Esophagus muscularis mucosa (tissue), 3 donors: Measurements from ENCODE around the gene DMD.

Source experiments
- POLR2A ChIP-seq: fragments of 450-650 bp; IDR thresholded peaks from one replicate; pipeline ENCODE4 v1.6.1; 2017; ENCODE audit warnings: antibody characterized with exemption, moderate library complexity, mild to moderate bottlenecking, low read depth
- TF ChIP-seq, protein P1 (sequence below), 3 experiments: fragments of 200-600 bp in 2 of 3; fragments of 450-650 bp in 1 of 3; sonication (generic) in 2 of 3; IDR thresholded peaks; one replicate each; pipeline ENCODE4 v1.5.1; 2017 to 2019; ENCODE audit warnings: antibody characterized with exemption in 3 of 3, mild to moderate bottlenecking in 2 of 3, moderate library complexity in 1 of 3

DNA sequence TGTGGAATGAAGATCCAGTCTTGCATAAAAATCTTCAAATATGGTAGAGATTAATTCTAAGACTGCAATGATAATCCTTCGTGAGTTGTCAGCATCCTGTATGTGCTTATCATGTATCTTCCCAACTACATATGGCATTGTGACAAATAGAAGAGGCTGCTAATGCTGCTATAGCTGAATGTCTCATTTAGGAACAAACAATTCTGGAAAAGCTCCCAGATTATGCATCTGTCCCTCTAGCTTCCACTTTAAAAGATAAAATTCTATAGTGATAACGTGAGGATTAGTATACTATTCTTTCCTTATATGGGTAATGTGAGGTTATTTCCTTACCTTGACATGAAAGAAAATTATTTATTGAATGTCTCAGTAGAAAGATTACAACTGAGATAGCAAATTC is 930.9 kb downstream of the DMD start:
- TF ChIP-seq, protein P1, sequence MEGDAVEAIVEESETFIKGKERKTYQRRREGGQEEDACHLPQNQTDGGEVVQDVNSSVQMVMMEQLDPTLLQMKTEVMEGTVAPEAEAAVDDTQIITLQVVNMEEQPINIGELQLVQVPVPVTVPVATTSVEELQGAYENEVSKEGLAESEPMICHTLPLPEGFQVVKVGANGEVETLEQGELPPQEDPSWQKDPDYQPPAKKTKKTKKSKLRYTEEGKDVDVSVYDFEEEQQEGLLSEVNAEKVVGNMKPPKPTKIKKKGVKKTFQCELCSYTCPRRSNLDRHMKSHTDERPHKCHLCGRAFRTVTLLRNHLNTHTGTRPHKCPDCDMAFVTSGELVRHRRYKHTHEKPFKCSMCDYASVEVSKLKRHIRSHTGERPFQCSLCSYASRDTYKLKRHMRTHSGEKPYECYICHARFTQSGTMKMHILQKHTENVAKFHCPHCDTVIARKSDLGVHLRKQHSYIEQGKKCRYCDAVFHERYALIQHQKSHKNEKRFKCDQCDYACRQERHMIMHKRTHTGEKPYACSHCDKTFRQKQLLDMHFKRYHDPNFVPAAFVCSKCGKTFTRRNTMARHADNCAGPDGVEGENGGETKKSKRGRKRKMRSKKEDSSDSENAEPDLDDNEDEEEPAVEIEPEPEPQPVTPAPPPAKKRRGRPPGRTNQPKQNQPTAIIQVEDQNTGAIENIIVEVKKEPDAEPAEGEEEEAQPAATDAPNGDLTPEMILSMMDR (IDR thresholded peaks at IDR 0.05) = no peak
- TF ChIP-seq POLR2A = no peak
